SU-DHL-6 (cell line): ENCODE results near the gene SUGP1.

ENCODE experiments used
- H2AFZ ChIP-seq: fragments of 200-600 bp; sonication (generic); 2 replicates; pipeline ENCODE4 v1.6.1; 2014; ENCODE audit warnings: low read depth, mild to moderate bottlenecking, moderate library complexity, mixed read lengths, antibody characterized with exemption, low read length; ENCODE audit not compliant: severe bottlenecking
- H3F3A ChIP-seq: fragments of 200-600 bp; shearing (Covaris generic); 2 replicates; pipeline ENCODE4 v1.6.0; 2016; ENCODE audit warnings: antibody characterized with exemption, mild to moderate bottlenecking; ENCODE audit not compliant: insufficient read depth
- H3K27ac ChIP-seq: fragments of 200-600 bp; sonication (generic); 2 replicates; pipeline ENCODE4 v1.5.1; 2016; ENCODE audit warnings: low read depth, mild to moderate bottlenecking, low read length, moderate library complexity, mixed read lengths
- H3K27me3 ChIP-seq: fragments of 200-600 bp; sonication (generic), shearing (Covaris generic); 2 replicates; pipeline ENCODE4 v1.6.0; 2014; ENCODE audit warnings: mild to moderate bottlenecking, low read length
- H3K36me3 ChIP-seq: fragments of 200-600 bp; sonication (generic); 2 replicates; pipeline ENCODE4 v1.6.1; 2014; ENCODE audit warnings: mild to moderate bottlenecking, low read length, mixed read lengths
- H3K4me2 ChIP-seq: fragments of 300-600, 200-600 bp; shearing (Covaris generic), sonication (generic); 2 replicates; pipeline ENCODE4 v1.6.0; 2014; ENCODE audit warnings: low read length, low read depth, mild to moderate bottlenecking; ENCODE audit not compliant: poor library complexity, severe bottlenecking
- H3K4me3 ChIP-seq: fragments of 200-600 bp; sonication (generic); 2 replicates; pipeline ENCODE4 v1.5.1; 2014; ENCODE audit warnings: antibody characterized with exemption, low read length, mild to moderate bottlenecking, mixed read lengths; ENCODE audit not compliant: insufficient read depth, poor library complexity, severe bottlenecking
- H3K79me2 ChIP-seq: fragments of 200-600 bp; sonication (generic); 2 replicates; pipeline ENCODE4 v1.6.1; 2014; ENCODE audit warnings: mild to moderate bottlenecking, low read length, moderate library complexity; ENCODE audit not compliant: insufficient read depth
- H3K9ac ChIP-seq: fragments of 200-600 bp; sonication (generic); 2 replicates; pipeline ENCODE4 v1.7.0; 2014; ENCODE audit warnings: mild to moderate bottlenecking, low read length
- H3K9me2 ChIP-seq: fragments of 200-600 bp; sonication (generic); replicated peaks from 2 replicates; pipeline ENCODE4 v1.6.1; 2014; ENCODE audit warnings: low read length; ENCODE audit not compliant: insufficient read depth
- H3K9me3 ChIP-seq: fragments of 200-600 bp; sonication (generic); 2 replicates; pipeline ENCODE4 v1.6.1; 2014; ENCODE audit warnings: low read length, mixed read lengths; ENCODE audit not compliant: insufficient read depth
- H4K20me1 ChIP-seq: fragments of 200-600 bp; sonication (generic); 2 replicates; pipeline ENCODE4 v1.6.1; 2014; ENCODE audit warnings: low read depth, mild to moderate bottlenecking, antibody characterized with exemption, low read length, moderate library complexity, mixed read lengths
- CTCF ChIP-seq: fragments of 200-600 bp; sonication (generic); IDR thresholded peaks from one replicate; pipeline ENCODE4 v1.5.1; 2017; ENCODE audit warnings: antibody characterized with exemption, mild to moderate bottlenecking, low read length, moderate library complexity; ENCODE audit not compliant: insufficient read depth, poor library complexity, severe bottlenecking
- EZH2phosphoT487 ChIP-seq: fragments of 200-600 bp; sonication (generic), shearing (Covaris generic); conservative IDR thresholded peaks from 2 replicates; pipeline ENCODE4 v1.6.1; 2018; ENCODE audit warnings: mild to moderate bottlenecking, antibody characterized with exemption, low read length, moderate library complexity, mixed read lengths

Gene SUGP1

GRCh38 chr19:19324059-19324770, 3.9 kb upstream of the SUGP1 start:
- Histone ChIP-seq H3K9ac (no peak overlapping the region), H3K9me2 (no peaks in the 10 kb centered on the region), H3K9me3 (no peaks in the 10 kb centered on the region), H3K4me2 (no peak overlapping the region), H3K36me3 (peaks cover 7% of the 10 kb centered on the region; the same call in 1 of the 2 replicates), H3K79me2 (peaks cover 76% of the 10 kb centered on the region), H3K4me3 (no peak overlapping the region), H2AFZ (no peak overlapping the region), H3F3A (no peaks in the 10 kb centered on the region), H3K27ac (no peak overlapping the region), H4K20me1 (no peaks in the 10 kb centered on the region), H3K27me3 (no peaks in the 10 kb centered on the region)
- TF ChIP-seq CTCF (no peak), EZH2phosphoT487 (no peak)

- peak overlapping the region; percentile 95 for H3K9ac ChIP-seq
- H3K27ac ChIP-seq = peak overlapping the region; percentile 77
- TF ChIP-seq EZH2phosphoT487 (no peak), CTCF (no peak)
- no peaks in the 10 kb centered on the region for H3F3A ChIP-seq
- no peaks in the 10 kb centered on the region for H3K9me2 ChIP-seq
- H3K4me3 ChIP-seq = peak overlapping the region; percentile 63
- peak overlapping the region; percentile 83 for H2AFZ ChIP-seq
- no peaks in the 10 kb centered on the region for H3K9me3 ChIP-seq
- H4K20me1 ChIP-seq = no peaks in the 10 kb centered on the region
- H3K27me3 ChIP-seq = no peaks in the 10 kb centered on the region
- peaks cover 7% of the 10 kb centered on the region; the same call in 1 of the 2 replicates for H3K36me3 ChIP-seq
- H3K79me2 ChIP-seq = peaks cover 70% of the 10 kb centered on the region
- peak overlapping the region; percentile 69 for H3K4me2 ChIP-seq
These were observed 850 bp upstream of the SUGP1 start for GRCh38 chr19:19321141-19321577.

DNA sequence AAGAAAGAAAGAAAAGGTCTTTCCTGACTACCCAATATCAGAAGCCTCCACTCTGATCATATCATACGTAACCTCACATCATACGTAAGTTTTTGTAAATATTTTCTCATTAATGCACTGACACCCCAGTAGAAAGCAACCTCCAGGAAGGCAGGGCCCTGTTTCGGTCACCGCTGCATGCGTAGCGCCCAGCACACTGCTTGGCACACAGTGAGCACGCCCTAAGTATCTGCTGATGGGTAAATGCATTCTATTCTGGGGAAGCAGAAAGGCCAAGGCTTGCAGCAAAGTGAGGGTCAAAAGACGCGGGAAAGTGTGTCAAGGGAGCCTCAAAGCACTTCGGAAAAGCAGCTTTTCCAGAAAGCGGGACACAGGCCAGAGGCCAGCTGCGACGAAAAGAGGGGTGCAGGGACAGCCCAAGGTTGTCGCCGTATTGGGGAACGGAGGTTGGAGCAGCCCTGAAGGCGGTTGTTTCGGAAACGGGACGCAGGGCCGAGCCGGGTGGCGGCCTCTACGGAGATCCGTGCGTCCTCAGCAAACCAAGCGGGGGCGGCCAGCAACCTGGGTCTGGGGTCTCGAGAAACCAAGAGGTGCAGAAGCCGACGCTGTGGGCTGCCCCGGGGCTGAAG, 463 bp downstream of the SUGP1 start:
- H3K9me2 ChIP-seq = no peaks in the 10 kb centered on the region
- no peaks in the 10 kb centered on the region; the same call in 1 of the 2 replicates for H3K36me3 ChIP-seq
- H3K9ac ChIP-seq = peak overlapping the region; percentile 95
- peak overlapping the region; percentile 69 for H3K4me2 ChIP-seq
- H2AFZ ChIP-seq = peak overlapping the region; percentile 83
- peak overlapping the region; percentile 63 for H3K4me3 ChIP-seq
- peak overlapping the region; percentile 77 for H3K27ac ChIP-seq
- H4K20me1 ChIP-seq = no peaks in the 10 kb centered on the region
- H3K27me3 ChIP-seq = no peaks in the 10 kb centered on the region
- peaks cover 60% of the 10 kb centered on the region for H3K79me2 ChIP-seq
- H3F3A ChIP-seq = no peaks in the 10 kb centered on the region
- no peaks in the 10 kb centered on the region for H3K9me3 ChIP-seq
- TF ChIP-seq EZH2phosphoT487 = no peak

DNA sequence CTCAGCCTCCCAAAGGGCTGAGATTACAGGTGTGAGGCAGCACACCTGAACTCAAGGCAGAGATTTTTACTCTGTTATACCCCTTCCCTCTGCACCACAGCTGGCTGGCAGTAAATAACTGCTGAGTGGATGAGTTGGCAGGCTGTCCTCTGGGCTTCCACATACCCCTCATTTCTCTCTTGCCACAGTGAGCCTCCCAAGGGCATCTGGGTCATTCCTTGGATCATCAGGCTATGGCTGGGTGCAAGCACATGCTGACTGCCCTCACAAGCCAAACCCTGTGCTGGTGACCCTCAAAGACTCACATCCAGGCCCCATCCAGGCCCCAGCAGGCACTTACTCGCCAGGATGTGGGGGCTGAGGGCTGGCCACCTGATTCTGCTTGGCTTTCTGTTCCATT, 4.2 kb downstream of the SUGP1 start:
- Histone ChIP-seq H3K36me3 (no peaks in the 10 kb centered on the region), H4K20me1 (no peaks in the 10 kb centered on the region)

More for the DNA sequence above, 4.2 kb downstream of the SUGP1 start:
- H3K4me3 ChIP-seq = no peak overlapping the region
- H3K27ac ChIP-seq = no peak overlapping the region
- no peak for TF ChIP-seq EZH2phosphoT487
- TF ChIP-seq CTCF = no peak
- no peaks in the 10 kb centered on the region for H3K9me2 ChIP-seq
- H3K79me2 ChIP-seq = peaks cover 30% of the 10 kb centered on the region
- H3F3A ChIP-seq = no peaks in the 10 kb centered on the region
- H3K27me3 ChIP-seq = no peaks in the 10 kb centered on the region
- no peak overlapping the region for H3K4me2 ChIP-seq
- no peak overlapping the region for H3K9ac ChIP-seq
- H2AFZ ChIP-seq = no peak overlapping the region
- H3K9me3 ChIP-seq = no peaks in the 10 kb centered on the region
